Measurements from ENCODE around the gene PTPRN2. TPM values are rescaled to one million over a fixed set of nuclear protein-coding genes. Genes with fewer than 3 reads are reported as not detected.
"Not testable (repeated sequence)": the region's sequence is repeated elsewhere in the genome, so short reads cannot be mapped to it uniquely, and the experiment has no call there.

The PTPRN2 gene
- total RNA-seq, 2 experiments from 2014 or later = 0.70 TPM; not detected in 1

DNA sequence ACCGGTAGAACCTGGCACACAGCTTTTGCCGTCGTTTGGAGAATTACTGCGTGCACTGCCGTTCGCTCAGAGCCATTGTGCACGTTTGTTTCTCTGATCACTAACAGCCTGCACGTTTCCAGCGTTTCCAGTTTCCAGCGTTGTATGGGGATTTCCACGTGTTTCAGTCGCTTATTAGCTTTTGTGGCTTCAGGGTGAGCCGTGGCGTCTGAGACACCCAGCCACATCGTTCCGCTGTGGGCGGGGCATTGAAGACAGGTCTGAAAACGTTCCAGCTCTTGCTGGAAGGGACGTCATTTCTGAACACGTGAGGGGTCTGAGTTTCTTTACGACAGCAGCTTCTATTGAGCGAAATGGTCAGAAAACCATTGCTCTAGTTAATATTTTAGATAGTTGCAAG lies 1086.0 kb downstream of the PTPRN2 start:
- Histone ChIP-seq H3K4me2 (ENCODE audit: low read length) (no peak overlapping the region), H3K27ac (ENCODE audit: low read depth, low read length, poor library complexity, severe bottlenecking) (no peak overlapping the region), H3K9me2 (ENCODE audit: insufficient read depth, low read length) (no peaks in the 10 kb centered on the region), H4K20me1 (ENCODE audit: insufficient read depth, low read length) (no peaks in the 10 kb centered on the region), H3K9me3 (ENCODE audit: low read length) (no peaks in the 10 kb centered on the region), H3K36me3 (ENCODE audit: insufficient read depth, low read length) (no peaks in the 10 kb centered on the region), H3K4me1 (ENCODE audit: insufficient read depth, low read length, poor library complexity, severe bottlenecking) (no peaks in the 10 kb centered on the region), H2AFZ (ENCODE audit: low read length) (no peak overlapping the region), H3K79me2 (ENCODE audit: insufficient read depth, low read depth, low read length) (no peaks in the 10 kb centered on the region), H3K4me3 (ENCODE audit: low read depth, low read length, poor library complexity, severe bottlenecking) (no peak overlapping the region)
- intact Hi-C loops (cut with micrococcal nuclease; ENCODE audit: unreplicated experiment) = no loop called here
- no peak for DNase-seq (ENCODE audit: low spot score)
- ChIA-PET POLR2A (no interaction called here), CTCF (ENCODE audit: unreplicated experiment) (no interaction called here)
- TF ChIP-seq CTCF (conservative IDR thresholded peaks at IDR 0.05; ENCODE audit: low read length) (no peak), EZH2phosphoT487 (IDR thresholded peaks at IDR 0.05; ENCODE audit: borderline replicate concordance, low read depth, low read length) (no peak)
- BruUV-seq (replicated peaks) = no TSS peak

- H3K36me3 ChIP-seq (ENCODE audit: insufficient read depth, low read length); H4K20me1 ChIP-seq (ENCODE audit: insufficient read depth, low read length); CTCF ChIA-PET (ENCODE audit: unreplicated experiment); DNase-seq (ENCODE audit: low spot score); H3K27ac ChIP-seq (ENCODE audit: low read depth, low read length, poor library complexity, severe bottlenecking); intact Hi-C loops (cut with micrococcal nuclease; ENCODE audit: unreplicated experiment); BruUV-seq (replicated peaks); H3K4me2 ChIP-seq (ENCODE audit: low read length); H3K79me2 ChIP-seq (ENCODE audit: insufficient read depth, low read depth, low read length); H3K9me2 ChIP-seq (ENCODE audit: insufficient read depth, low read length); H3K9me3 ChIP-seq (ENCODE audit: low read length); H2AFZ ChIP-seq (ENCODE audit: low read length); H3K4me1 ChIP-seq (ENCODE audit: insufficient read depth, low read length, poor library complexity, severe bottlenecking); H3K4me3 ChIP-seq (ENCODE audit: low read depth, low read length, poor library complexity, severe bottlenecking); POLR2A ChIA-PET: not testable (repeated sequence)
Observed at GRCh38 chr7:157500989-157501540, 1086.6 kb downstream of the PTPRN2 start.

- Histone ChIP-seq H3K27ac (ENCODE audit: low read depth, low read length, poor library complexity, severe bottlenecking) (no peak overlapping the region), H3K4me3 (ENCODE audit: low read depth, low read length, poor library complexity, severe bottlenecking) (no peak overlapping the region), H3K4me1 (ENCODE audit: insufficient read depth, low read length, poor library complexity, severe bottlenecking) (no peaks in the 10 kb centered on the region), H4K20me1 (ENCODE audit: insufficient read depth, low read length) (no peaks in the 10 kb centered on the region), H3K79me2 (ENCODE audit: insufficient read depth, low read depth, low read length) (no peaks in the 10 kb centered on the region), H3K36me3 (ENCODE audit: insufficient read depth, low read length) (no peaks in the 10 kb centered on the region), H3K9me2 (ENCODE audit: insufficient read depth, low read length) (no peaks in the 10 kb centered on the region), H3K4me2 (ENCODE audit: low read length) (no peak overlapping the region), H3K9me3 (ENCODE audit: low read length) (no peaks in the 10 kb centered on the region), H2AFZ (ENCODE audit: low read length) (no peak overlapping the region)
- intact Hi-C loops (cut with micrococcal nuclease; ENCODE audit: unreplicated experiment) = no loop called here
- ChIA-PET CTCF (ENCODE audit: unreplicated experiment) (no interaction called here), POLR2A (no interaction called here)
- no TSS peak for BruUV-seq (replicated peaks)
- no peak for TF ChIP-seq CTCF (conservative IDR thresholded peaks at IDR 0.05; ENCODE audit: low read length)
- TF ChIP-seq EZH2phosphoT487 (IDR thresholded peaks at IDR 0.05; ENCODE audit: borderline replicate concordance, low read depth, low read length) = no peak
- DNase-seq (ENCODE audit: low spot score) = no peak
Observed at GRCh38 chr7:157500171-157500960, 1087.3 kb downstream of the PTPRN2 start.

All from OCI-LY7 (cell line).